ENCODE measurements around the gene PRSS3. TPM values are rescaled to one million over a fixed set of nuclear protein-coding genes. Genes with fewer than 3 reads are reported as not detected.
"Not testable (repeated sequence)": the region's sequence is repeated elsewhere in the genome, so short reads cannot be mapped to it uniquely, and the experiment has no call there.

The PRSS3 gene
- total RNA-seq, 2 experiments from 2014 or later = not detected

DNA sequence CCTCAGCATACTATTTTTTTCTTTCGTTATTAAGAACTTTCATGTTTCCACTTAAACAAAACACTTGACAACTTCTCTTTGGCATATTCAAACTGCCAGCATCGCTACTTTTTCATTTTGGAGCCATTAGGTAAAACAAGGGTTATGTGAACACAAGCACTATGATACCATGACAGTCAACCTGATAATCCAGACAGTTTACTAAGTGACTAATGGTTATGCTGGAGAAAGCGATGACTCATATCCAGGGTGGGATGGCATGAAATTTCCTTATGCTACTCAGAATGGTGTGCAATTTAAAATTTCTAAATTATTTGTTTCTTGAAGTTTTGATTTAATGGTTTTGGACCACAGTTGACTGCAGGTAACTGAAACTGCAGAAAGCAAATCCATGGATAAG lies 29.9 kb upstream of the PRSS3 start:
- H3K4me3 Mint-ChIP-seq = no peak overlapping the region
- H3K9me3 Mint-ChIP-seq (ENCODE audit: insufficient read depth) = no peaks in the 10 kb centered on the region
- no peak for ATAC-seq
- no peaks in the 10 kb centered on the region for H3K4me1 Mint-ChIP-seq (ENCODE audit: low read depth)
- DNase-seq = no peak
- POLR2A ChIA-PET = no interaction called here
- H3K27me3 Mint-ChIP-seq (ENCODE audit: low read depth) = peaks cover 2% of the 10 kb centered on the region
- H3K27ac Mint-ChIP-seq = no peak overlapping the region
- CTCF ChIA-PET = no interaction called here
- H3K36me3 Mint-ChIP-seq (ENCODE audit: low read depth) = no peaks in the 10 kb centered on the region

- H3K27ac Mint-ChIP-seq; H3K4me1 Mint-ChIP-seq (ENCODE audit: low read depth); ATAC-seq; H3K27me3 Mint-ChIP-seq (ENCODE audit: low read depth); H3K9me3 Mint-ChIP-seq (ENCODE audit: insufficient read depth); POLR2A ChIA-PET; DNase-seq; H3K36me3 Mint-ChIP-seq (ENCODE audit: low read depth); H3K4me3 Mint-ChIP-seq: not testable (repeated sequence)
- CTCF ChIA-PET = interaction anchor here (0.7 kb wide), 1 partner anchor 42 kb away, joined by 5 read pairs; no protein-coding TSS in a partner anchor
Observed at GRCh38 chr9:33770156-33770880, 25.0 kb upstream of the PRSS3 start.

- CTCF ChIA-PET; DNase-seq; H3K36me3 Mint-ChIP-seq (ENCODE audit: low read depth); H3K9me3 Mint-ChIP-seq (ENCODE audit: insufficient read depth); H3K4me1 Mint-ChIP-seq (ENCODE audit: low read depth); ATAC-seq; H3K4me3 Mint-ChIP-seq; H3K27ac Mint-ChIP-seq; POLR2A ChIA-PET: not testable (repeated sequence)
- peaks cover 12% of the 10 kb centered on the region for H3K27me3 Mint-ChIP-seq (ENCODE audit: low read depth)
Observed at GRCh38 chr9:33773135-33773534, 22.2 kb upstream of the PRSS3 start.

- H3K27ac Mint-ChIP-seq; DNase-seq; H3K4me3 Mint-ChIP-seq; H3K9me3 Mint-ChIP-seq (ENCODE audit: insufficient read depth); POLR2A ChIA-PET; H3K36me3 Mint-ChIP-seq (ENCODE audit: low read depth); ATAC-seq; H3K4me1 Mint-ChIP-seq (ENCODE audit: low read depth): not testable (repeated sequence)
- H3K27me3 Mint-ChIP-seq (ENCODE audit: low read depth) = peaks cover 16% of the 10 kb centered on the region
- CTCF ChIA-PET = interaction anchor here (1.2 to 1.3 kb wide), 2 partner anchors 35 to 150 kb away, joined by 3 read pairs; no protein-coding TSS in a partner anchor
Observed at GRCh38 chr9:33774074-33774659, 21.2 kb upstream of the PRSS3 start.

DNA sequence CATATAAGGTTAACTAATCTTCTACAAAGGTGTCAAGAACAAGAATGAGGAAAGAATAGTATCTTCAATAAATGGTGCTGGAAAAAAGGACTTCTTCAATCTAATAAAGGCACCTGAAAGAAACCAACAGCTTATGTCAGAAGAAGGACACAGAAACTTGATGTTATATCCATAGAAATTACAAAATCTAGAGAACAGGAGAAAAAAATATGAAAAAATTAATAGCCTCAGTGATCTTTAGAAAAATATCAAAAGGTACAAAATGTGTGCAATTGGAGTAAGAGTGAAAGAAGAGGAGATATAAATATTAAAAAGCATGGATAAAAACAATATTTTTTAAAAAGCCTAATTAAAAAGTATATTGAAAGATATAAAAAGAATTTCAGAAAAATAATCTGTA lies 18.8 kb upstream of the PRSS3 start:
- POLR2A ChIA-PET = interaction anchor here (0.7 kb wide), 1 partner anchor 89 kb away, joined by 3 read pairs; no protein-coding TSS in a partner anchor

GRCh38 chr9:33778700-33779351 lies 16.5 kb upstream of the PRSS3 start:
- Mint-ChIP-seq H3K4me3 (no peak overlapping the region), H3K27me3 (ENCODE audit: low read depth) (peaks cover 24% of the 10 kb centered on the region), H3K36me3 (ENCODE audit: low read depth) (no peaks in the 10 kb centered on the region), H3K9me3 (ENCODE audit: insufficient read depth) (no peaks in the 10 kb centered on the region), H3K4me1 (ENCODE audit: low read depth) (peaks cover 7% of the 10 kb centered on the region), H3K27ac (no peak overlapping the region)
- peak; percentile 86 for ATAC-seq
- ChIA-PET CTCF (interaction anchor here (0.6 to 5.0 kb wide), 27 partner anchors 8 to 597 kb away, joined by 3 to 69 read pairs (median 5); partner anchors contain the start of gene UBE2R2), POLR2A (no interaction called here)
- peak; percentile 69 for DNase-seq

More for the DNA sequence above, 18.8 kb upstream of the PRSS3 start:
- Mint-ChIP-seq H3K4me1 (ENCODE audit: low read depth) (peaks cover 4% of the 10 kb centered on the region), H3K27me3 (ENCODE audit: low read depth) (peaks cover 21% of the 10 kb centered on the region), H3K36me3 (ENCODE audit: low read depth) (no peaks in the 10 kb centered on the region), H3K9me3 (ENCODE audit: insufficient read depth) (no peaks in the 10 kb centered on the region), H3K27ac (no peak overlapping the region), H3K4me3 (no peak overlapping the region)
- CTCF ChIA-PET = interaction anchor here (0.9 to 5.0 kb wide), 3 partner anchors 37 to 153 kb away, joined by 4 to 69 read pairs (median 4); no protein-coding TSS in a partner anchor
- ATAC-seq (no peak), DNase-seq (no peak)

- no peak overlapping the region for H3K27ac Mint-ChIP-seq
- POLR2A ChIA-PET = no interaction called here
Observed at GRCh38 chr9:33780276-33780675, 15.1 kb upstream of the PRSS3 start.

GRCh38 chr9:33781736-33782135 lies 13.6 kb upstream of the PRSS3 start:
- Mint-ChIP-seq H3K36me3 (ENCODE audit: low read depth) (no peaks in the 10 kb centered on the region), H3K27ac (no peak overlapping the region), H3K4me3 (no peak overlapping the region), H3K27me3 (ENCODE audit: low read depth) (peaks cover 32% of the 10 kb centered on the region), H3K4me1 (ENCODE audit: low read depth) (peaks cover 5% of the 10 kb centered on the region), H3K9me3 (ENCODE audit: insufficient read depth) (no peaks in the 10 kb centered on the region)
- DNase-seq = no peak
- ATAC-seq = no peak
- ChIA-PET CTCF (interaction anchor here (0.6 to 1.9 kb wide), 2 partner anchors 44 to 158 kb away, joined by 3 to 4 read pairs; no protein-coding TSS in a partner anchor), POLR2A (no interaction called here)

More at GRCh38 chr9:33780276-33780675, 15.1 kb upstream of the PRSS3 start:
- CTCF ChIA-PET = interaction anchor here (2.6 to 5.0 kb wide), 3 partner anchors 33 to 157 kb away, joined by 12 to 69 read pairs (median 21); no protein-coding TSS in a partner anchor
- Mint-ChIP-seq H3K4me1 (ENCODE audit: low read depth) (peaks cover 7% of the 10 kb centered on the region), H3K27me3 (ENCODE audit: low read depth) (peaks cover 22% of the 10 kb centered on the region), H3K36me3 (ENCODE audit: low read depth) (no peaks in the 10 kb centered on the region), H3K9me3 (ENCODE audit: insufficient read depth) (no peaks in the 10 kb centered on the region), H3K4me3 (no peak overlapping the region)
- DNase-seq = no peak
- no peak for ATAC-seq

DNA sequence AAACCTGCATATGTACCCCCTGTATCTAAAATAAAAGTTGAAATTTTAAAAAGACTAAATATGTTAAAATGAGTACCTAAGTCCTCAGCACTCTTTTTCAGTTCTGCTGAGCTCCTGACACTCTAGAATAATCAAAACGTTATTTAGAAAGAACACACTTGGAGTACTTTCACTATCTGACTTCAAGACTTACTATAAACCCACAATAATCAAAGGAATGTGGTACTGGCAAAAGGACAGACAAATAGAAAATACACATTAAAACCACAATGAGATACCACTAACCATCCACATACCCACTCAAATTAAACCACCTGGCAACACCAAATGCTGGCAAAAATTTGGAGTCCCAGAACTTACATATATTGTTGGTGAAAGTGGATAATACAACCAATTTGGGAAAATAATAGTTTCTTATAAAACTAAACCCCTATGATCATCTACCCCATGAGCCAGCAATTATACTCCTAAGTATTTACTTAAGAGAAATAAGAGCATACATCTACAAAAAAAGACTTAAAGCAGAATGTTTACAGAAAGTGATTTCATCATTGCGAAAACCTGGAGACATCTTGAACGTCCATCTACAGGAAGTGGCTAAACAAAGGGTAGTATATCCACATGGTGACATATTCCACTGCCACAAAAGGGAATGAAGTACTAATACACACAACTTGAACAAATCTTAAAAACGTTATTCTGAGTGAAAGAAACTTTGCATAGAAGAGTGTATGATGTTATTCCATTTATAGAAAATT lies 12.8 kb upstream of the PRSS3 start:
- H3K36me3 Mint-ChIP-seq (ENCODE audit: low read depth) = no peaks in the 10 kb centered on the region
- no peak overlapping the region for H3K27ac Mint-ChIP-seq
- H3K4me3 Mint-ChIP-seq = no peak overlapping the region
- POLR2A ChIA-PET = no interaction called here
- CTCF ChIA-PET = interaction anchor here (1.9 kb wide), 1 partner anchor 158 kb away, joined by 4 read pairs; no protein-coding TSS in a partner anchor
- no peak for DNase-seq
- no peaks in the 10 kb centered on the region for H3K9me3 Mint-ChIP-seq (ENCODE audit: insufficient read depth)
- H3K4me1 Mint-ChIP-seq (ENCODE audit: low read depth) = peaks cover 5% of the 10 kb centered on the region
- ATAC-seq = no peak
- peaks cover 37% of the 10 kb centered on the region for H3K27me3 Mint-ChIP-seq (ENCODE audit: low read depth)

DNA sequence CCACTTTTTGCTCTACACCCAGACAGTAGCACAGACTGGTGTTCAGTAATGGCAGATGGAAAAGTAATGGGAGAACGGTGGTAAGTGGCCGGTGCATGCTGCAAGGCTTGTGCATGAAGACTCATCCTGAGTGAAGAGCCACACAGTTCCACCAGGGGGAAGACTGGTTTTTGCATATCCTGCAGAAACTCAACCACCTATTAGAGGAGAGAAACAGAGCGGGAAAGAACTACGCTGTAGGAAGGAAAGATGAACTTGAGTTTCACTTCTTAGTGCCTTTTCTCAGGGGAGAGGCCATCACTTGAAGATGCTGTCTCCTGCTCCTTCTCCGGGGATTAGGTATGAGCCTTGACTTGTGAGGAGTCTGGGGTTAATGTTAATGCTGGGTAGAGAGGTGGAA lies 9.4 kb upstream of the PRSS3 start:
- peaks cover 35% of the 10 kb centered on the region for H3K27me3 Mint-ChIP-seq (ENCODE audit: low read depth)
- H3K9me3 Mint-ChIP-seq (ENCODE audit: insufficient read depth) = no peaks in the 10 kb centered on the region
- DNase-seq (no peak), ATAC-seq (peak; percentile 49)
- POLR2A ChIA-PET = no interaction called here
- no peak overlapping the region for H3K4me3 Mint-ChIP-seq
- no peak overlapping the region for H3K27ac Mint-ChIP-seq
- CTCF ChIA-PET = no interaction called here
- H3K36me3 Mint-ChIP-seq (ENCODE audit: low read depth) = no peaks in the 10 kb centered on the region
- H3K4me1 Mint-ChIP-seq (ENCODE audit: low read depth) = peaks cover 3% of the 10 kb centered on the region

- no peak overlapping the region for H3K4me3 Mint-ChIP-seq
- H3K4me1 Mint-ChIP-seq (ENCODE audit: low read depth) = peaks cover 3% of the 10 kb centered on the region
- no peaks in the 10 kb centered on the region for H3K36me3 Mint-ChIP-seq (ENCODE audit: low read depth)
- CTCF ChIA-PET = interaction anchor here (1.4 to 2.3 kb wide), 2 partner anchors 8 to 49 kb away, joined by 7 to 8 read pairs; no protein-coding TSS in a partner anchor
- H3K27me3 Mint-ChIP-seq (ENCODE audit: low read depth) = peaks cover 37% of the 10 kb centered on the region
- H3K9me3 Mint-ChIP-seq (ENCODE audit: insufficient read depth) = no peaks in the 10 kb centered on the region
- no peak for ATAC-seq
- no peak overlapping the region for H3K27ac Mint-ChIP-seq
- no peak for DNase-seq
- POLR2A ChIA-PET = no interaction called here
Observed at GRCh38 chr9:33786681-33787080, 8.7 kb upstream of the PRSS3 start.
